Activated T-helper 17 cell treated with anti-CD3 and anti-CD28 coated beads, Interleukin-2, amount 50 U/mL, for 72 hours (primary cell): ENCODE data around the gene YARS1. TPM values are rescaled to one million over a fixed set of nuclear protein-coding genes. Genes with fewer than 3 reads are reported as not detected.

ENCODE experiments used
- ATAC-seq: fragments of 150-1000 bp; cut with Tn5 transposase; replicated peaks from 2 replicates; pipeline ENCODE4 v1.10.0; 2021; ENCODE audit warnings: mild to moderate bottlenecking, moderate library complexity
- H3K27ac Mint-ChIP-seq: one replicate; pipeline ENCODE4 v1.8.0; 2022; ENCODE audit warnings: mixed read lengths
- H3K27me3 Mint-ChIP-seq: one replicate; pipeline ENCODE4 v1.8.0; 2022; ENCODE audit warnings: mixed read lengths
- H3K36me3 Mint-ChIP-seq: one replicate; pipeline ENCODE4 v1.8.0; 2022; ENCODE audit warnings: low read depth, mild to moderate bottlenecking, mixed read lengths
- H3K4me1 Mint-ChIP-seq: one replicate; pipeline ENCODE4 v1.8.0; 2022; ENCODE audit warnings: mixed read lengths
- H3K4me3 Mint-ChIP-seq: one replicate; pipeline ENCODE4 v1.8.0; 2022; ENCODE audit warnings: mild to moderate bottlenecking, mixed read lengths
- H3K9me3 Mint-ChIP-seq: one replicate; pipeline ENCODE4 v1.8.0; 2022; ENCODE audit warnings: mixed read lengths
- total RNA-seq, 2 donors: library from RNA; stranded (reverse); gene quantifications; one replicate each; pipeline ENCODE4 v1.2.3, GENCODE V29; 2022

The YARS1 gene
- total RNA-seq, 2 donors from 2014 or later: 101 to 176 TPM

- H3K4me3 Mint-ChIP-seq: no peak overlapping the region
- H3K9me3 Mint-ChIP-seq: no peaks in the 10 kb centered on the region
- H3K4me1 Mint-ChIP-seq: no peaks in the 10 kb centered on the region
- H3K27me3 Mint-ChIP-seq: no peaks in the 10 kb centered on the region
- no peak overlapping the region for H3K27ac Mint-ChIP-seq
- H3K36me3 Mint-ChIP-seq: no peaks in the 10 kb centered on the region
- no peak for ATAC-seq
Observed at GRCh38 chr1:32767156-32767555, 50.0 kb downstream of the YARS1 start.

- ATAC-seq: no peak
- no peak overlapping the region for H3K27ac Mint-ChIP-seq
Observed at GRCh38 chr1:32766328-32766972, 50.7 kb downstream of the YARS1 start.

DNA sequence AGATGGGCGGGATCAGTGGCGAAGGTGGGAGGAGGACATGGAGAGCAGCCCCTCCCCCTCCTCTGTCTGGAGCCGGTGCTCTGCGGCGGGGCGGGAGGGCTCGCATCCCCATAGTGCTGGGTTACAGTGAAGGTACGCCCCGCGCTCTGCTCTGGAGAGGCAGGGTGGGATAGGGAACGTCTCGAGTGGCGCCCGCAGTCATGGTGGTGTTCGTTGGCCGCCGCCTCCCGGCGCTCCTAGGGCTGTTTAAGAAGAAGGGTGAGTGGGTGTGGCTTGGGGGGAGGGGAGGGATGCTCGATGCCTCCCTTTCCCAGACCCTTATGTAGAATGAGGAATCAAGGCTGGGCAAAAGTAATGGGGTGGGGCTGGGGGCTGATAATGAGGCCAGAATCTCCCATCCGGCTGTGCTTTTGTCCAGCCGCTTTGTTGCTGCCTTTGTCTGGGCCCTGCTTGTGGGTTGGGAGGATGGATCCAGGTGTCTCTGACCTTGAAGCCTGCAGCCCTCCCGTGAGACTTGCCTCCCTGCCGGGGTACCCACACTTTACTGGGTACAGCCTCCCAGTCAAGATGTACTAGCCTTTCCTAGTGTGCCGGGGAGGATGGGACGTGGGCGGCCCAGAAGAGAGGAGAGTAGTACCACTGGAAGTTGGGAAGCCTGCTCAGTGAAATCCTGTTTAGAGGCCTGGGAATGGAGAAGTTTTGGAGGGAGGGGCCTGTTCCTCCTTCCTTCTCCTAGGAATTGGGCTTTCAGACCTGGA lies 51.4 kb downstream of the YARS1 start:
- no peaks in the 10 kb centered on the region for H3K27me3 Mint-ChIP-seq
- no peak for ATAC-seq
- H3K27ac Mint-ChIP-seq: no peak overlapping the region
- no peak overlapping the region for H3K4me3 Mint-ChIP-seq
- H3K36me3 Mint-ChIP-seq: no peaks in the 10 kb centered on the region
- H3K4me1 Mint-ChIP-seq: peaks cover 7% of the 10 kb centered on the region
- H3K9me3 Mint-ChIP-seq: no peaks in the 10 kb centered on the region

More at GRCh38 chr1:32766328-32766972, 50.7 kb downstream of the YARS1 start:
- Mint-ChIP-seq H3K9me3 (no peaks in the 10 kb centered on the region), H3K36me3 (no peaks in the 10 kb centered on the region), H3K27me3 (no peaks in the 10 kb centered on the region), H3K4me3 (no peak overlapping the region), H3K4me1 (peaks cover 5% of the 10 kb centered on the region)

DNA sequence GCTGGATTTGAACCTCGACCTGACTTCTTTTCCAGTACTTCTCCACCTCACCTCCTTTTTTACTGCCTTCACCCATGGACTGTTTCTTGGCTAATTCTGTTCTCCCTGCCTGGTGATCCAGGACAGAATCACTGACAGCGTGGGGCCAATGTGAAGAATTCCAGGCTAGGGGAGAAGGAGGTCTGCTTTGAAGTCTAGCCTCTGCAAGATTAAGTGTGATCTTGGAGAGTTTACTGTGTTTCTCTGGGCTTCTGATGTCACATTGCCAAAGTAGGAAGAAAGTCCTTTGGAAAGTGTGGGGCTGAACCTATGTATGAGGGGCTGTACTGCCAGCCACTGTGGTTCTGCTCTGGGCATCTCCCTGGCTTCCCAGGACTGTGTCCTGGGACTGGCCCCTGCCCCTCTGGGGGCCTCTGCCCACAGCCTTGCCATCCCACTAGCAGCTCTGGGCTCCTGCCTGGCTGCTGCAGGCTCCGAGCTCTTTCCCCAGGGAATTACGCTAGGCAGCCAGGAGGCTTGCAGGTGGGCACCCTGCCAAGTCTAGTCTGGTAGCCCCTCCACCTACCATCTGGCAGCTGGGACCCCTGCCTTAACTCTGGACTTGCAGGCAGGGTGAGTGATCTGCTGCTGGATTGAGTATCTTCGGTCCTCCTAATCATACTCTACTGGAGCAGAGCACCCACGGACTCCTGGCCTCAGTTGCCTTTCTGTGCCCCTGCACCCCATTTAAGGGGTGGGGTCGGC lies 52.2 kb downstream of the YARS1 start:
- H3K27me3 Mint-ChIP-seq: no peaks in the 10 kb centered on the region
- H3K36me3 Mint-ChIP-seq: no peaks in the 10 kb centered on the region
- no peak overlapping the region for H3K27ac Mint-ChIP-seq
- H3K4me3 Mint-ChIP-seq: no peak overlapping the region
- H3K4me1 Mint-ChIP-seq: peaks cover 7% of the 10 kb centered on the region
- no peak for ATAC-seq
- no peaks in the 10 kb centered on the region for H3K9me3 Mint-ChIP-seq

DNA sequence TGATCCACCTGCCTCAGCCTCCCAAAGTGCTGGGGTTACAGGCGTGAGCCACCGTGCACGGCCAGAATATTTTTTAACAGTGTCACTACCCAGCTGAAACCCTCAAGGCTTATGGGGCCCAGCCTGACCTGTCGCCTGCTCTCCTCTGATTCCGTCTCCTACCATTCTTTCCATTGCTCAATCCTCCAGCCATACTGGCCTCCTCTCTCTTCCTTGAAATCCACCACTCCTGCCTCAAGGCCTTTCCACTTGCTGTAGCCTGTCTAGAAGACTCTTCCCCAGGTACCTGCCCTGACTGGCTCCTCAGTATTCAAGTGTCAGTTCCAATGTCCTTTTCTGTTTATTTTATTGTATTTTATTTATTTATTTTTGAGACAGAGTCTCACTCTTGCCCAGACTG lies 53.9 kb downstream of the YARS1 start:
- no peak for ATAC-seq
- H3K4me3 Mint-ChIP-seq: no peak overlapping the region
- H3K27ac Mint-ChIP-seq: no peak overlapping the region
- H3K9me3 Mint-ChIP-seq: no peaks in the 10 kb centered on the region
- H3K4me1 Mint-ChIP-seq: peaks cover 14% of the 10 kb centered on the region
- H3K36me3 Mint-ChIP-seq: no peaks in the 10 kb centered on the region
- no peaks in the 10 kb centered on the region for H3K27me3 Mint-ChIP-seq

- H3K36me3 Mint-ChIP-seq: no peaks in the 10 kb centered on the region
- H3K27me3 Mint-ChIP-seq: no peaks in the 10 kb centered on the region
- no peak overlapping the region for H3K4me3 Mint-ChIP-seq
- H3K27ac Mint-ChIP-seq: peak overlapping the region; percentile 28
- H3K4me1 Mint-ChIP-seq: peaks cover 14% of the 10 kb centered on the region
- no peaks in the 10 kb centered on the region for H3K9me3 Mint-ChIP-seq
- no peak for ATAC-seq
Observed at GRCh38 chr1:32761936-32762335, 55.2 kb downstream of the YARS1 start.

DNA sequence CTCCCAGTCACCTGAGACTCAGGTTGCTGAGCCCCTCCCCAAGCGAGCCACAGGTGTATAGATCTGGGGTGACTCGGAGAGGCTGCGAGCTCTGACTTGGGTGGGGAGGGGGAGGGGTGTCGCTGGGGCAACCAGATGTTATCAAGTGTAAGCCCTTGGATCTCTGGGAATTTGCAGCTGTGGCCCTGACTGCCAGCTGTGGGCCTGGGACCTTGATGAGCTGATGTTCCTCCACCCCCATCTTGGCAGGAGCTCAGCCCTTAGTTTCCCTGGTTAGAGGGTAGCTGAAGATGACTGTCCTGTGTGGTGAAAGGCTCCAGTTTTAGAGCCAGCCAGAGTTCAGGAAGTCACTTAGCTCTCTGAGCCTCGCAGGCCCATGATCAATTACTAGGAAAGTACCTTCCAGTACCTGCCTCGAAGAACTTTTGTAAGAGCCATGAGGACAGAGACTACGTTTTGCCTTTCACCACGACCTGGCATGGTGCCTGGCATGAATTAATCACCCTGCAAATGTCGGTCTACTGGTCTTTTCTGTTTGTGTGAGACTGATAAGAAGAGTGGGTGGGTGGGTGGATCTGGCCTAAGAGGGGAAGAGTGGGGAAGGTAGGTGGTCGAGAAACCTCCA lies 55.8 kb downstream of the YARS1 start:
- ATAC-seq: peak; percentile 89
- H3K4me1 Mint-ChIP-seq: peaks cover 14% of the 10 kb centered on the region
- no peaks in the 10 kb centered on the region for H3K9me3 Mint-ChIP-seq
- peak overlapping the region; percentile 28 for H3K27ac Mint-ChIP-seq
- H3K4me3 Mint-ChIP-seq: no peak overlapping the region
- no peaks in the 10 kb centered on the region for H3K36me3 Mint-ChIP-seq
- no peaks in the 10 kb centered on the region for H3K27me3 Mint-ChIP-seq

DNA sequence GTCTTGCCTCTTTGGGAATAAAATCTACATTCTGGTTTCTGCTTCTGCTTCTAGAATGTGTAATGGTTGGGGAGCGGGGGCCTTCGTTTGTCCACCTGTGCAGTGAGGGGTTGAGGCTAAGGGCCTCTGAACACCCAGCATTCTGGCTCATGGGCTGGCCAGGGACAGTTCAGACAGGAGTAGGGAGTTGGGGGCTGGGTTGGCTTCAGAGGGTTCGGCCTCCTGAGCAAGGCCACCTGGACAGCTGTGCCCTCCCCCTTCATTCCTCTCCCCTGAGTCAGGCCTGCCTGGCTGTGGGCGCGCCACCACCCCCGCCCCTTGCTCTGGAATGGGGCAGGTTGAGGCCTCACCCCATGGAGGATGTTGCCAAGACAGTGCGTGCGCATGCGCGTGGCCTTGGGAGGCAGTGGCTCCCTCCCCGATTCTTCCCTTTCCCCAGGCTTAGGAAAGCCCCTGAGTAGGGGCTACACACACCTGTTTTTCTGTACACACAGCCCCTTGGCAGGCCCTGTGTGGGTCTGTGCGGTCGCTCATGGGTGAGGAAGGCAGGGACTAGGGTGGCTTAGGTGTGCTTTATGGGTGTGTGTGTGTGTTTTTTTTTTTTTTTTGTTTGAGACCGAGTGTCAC lies 57.0 kb downstream of the YARS1 start:
- no peak overlapping the region for H3K4me3 Mint-ChIP-seq
- H3K4me1 Mint-ChIP-seq: peaks cover 14% of the 10 kb centered on the region
- no peaks in the 10 kb centered on the region for H3K27me3 Mint-ChIP-seq
- no peaks in the 10 kb centered on the region for H3K9me3 Mint-ChIP-seq
- ATAC-seq: no peak
- peak overlapping the region; percentile 56 for H3K27ac Mint-ChIP-seq
- H3K36me3 Mint-ChIP-seq: no peaks in the 10 kb centered on the region

GRCh38 chr1:32759521-32759981 lies 57.6 kb downstream of the YARS1 start:
- H3K4me1 Mint-ChIP-seq: peaks cover 14% of the 10 kb centered on the region
- peak; percentile 32 for ATAC-seq
- H3K36me3 Mint-ChIP-seq: no peaks in the 10 kb centered on the region
- H3K27me3 Mint-ChIP-seq: no peaks in the 10 kb centered on the region
- H3K9me3 Mint-ChIP-seq: no peaks in the 10 kb centered on the region
- peak overlapping the region; percentile 56 for H3K27ac Mint-ChIP-seq
- H3K4me3 Mint-ChIP-seq: no peak overlapping the region

DNA sequence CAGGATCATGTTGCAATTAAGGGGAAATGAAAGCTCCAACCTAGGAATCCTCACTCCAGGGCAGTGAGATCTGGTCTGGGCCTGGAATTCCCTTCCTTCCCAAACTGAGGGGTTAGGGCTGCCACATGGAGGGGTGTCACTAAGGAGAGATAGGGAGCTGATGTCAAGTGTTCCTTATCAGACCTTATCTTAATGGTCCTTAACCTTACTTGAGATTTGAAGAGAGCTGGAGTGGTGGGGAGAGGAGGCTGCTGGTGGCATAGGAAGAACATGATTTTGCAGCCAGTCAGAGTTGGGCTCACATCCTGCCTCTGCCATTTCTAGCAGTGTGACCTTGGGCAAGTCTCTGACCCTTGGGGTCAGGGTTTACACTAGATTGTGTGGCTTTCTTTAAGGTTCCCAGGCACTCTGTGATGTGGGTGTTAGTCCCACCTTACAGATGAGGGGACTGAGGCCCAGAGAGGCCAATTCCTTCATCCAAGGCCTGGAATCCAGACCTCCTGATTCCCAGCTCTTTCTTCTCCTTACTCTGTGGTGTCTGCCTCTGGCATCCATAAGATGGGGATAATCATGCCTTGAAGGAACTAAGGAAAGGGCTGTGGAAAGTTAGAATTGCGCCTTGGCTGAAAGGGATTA lies 58.2 kb downstream of the YARS1 start:
- Mint-ChIP-seq H3K27me3 (peaks cover 4% of the 10 kb centered on the region), H3K4me1 (peaks cover 19% of the 10 kb centered on the region), H3K9me3 (no peaks in the 10 kb centered on the region), H3K36me3 (no peaks in the 10 kb centered on the region), H3K27ac (peak overlapping the region; percentile 56), H3K4me3 (no peak overlapping the region)
- no peak for ATAC-seq

DNA sequence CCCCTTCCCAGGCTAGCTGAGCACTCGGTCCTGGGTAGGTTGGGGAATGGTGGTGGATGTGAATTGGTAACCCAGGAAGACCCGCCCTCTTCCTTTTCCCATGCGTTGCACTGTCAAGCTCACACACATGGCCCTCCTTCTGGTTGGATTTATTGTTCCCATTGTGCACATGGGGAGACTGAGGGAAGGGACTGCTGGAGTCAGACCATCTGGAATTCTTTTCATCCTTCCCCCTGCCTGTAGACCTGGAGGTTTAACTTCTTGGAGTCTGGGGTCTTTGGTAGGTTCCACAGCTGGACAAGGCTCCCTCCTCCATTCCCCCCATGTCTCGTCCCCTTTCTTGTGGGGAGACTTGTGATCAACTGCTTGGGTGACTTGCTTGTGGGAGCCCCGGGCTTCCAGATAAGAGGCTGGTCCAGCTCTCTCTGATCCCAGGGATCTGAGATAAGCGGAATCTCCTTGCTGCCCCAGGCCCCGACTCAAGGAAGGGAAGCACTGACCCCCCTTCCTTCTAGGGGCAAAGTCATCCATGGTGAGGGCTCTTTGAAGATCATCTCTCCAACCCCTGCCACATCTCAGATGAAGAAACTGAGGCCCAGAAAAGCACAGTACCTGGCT lies 58.9 kb downstream of the YARS1 start:
- Mint-ChIP-seq H3K9me3 (no peaks in the 10 kb centered on the region), H3K4me3 (no peak overlapping the region), H3K4me1 (peaks cover 19% of the 10 kb centered on the region), H3K27me3 (peaks cover 4% of the 10 kb centered on the region), H3K36me3 (no peaks in the 10 kb centered on the region), H3K27ac (no peak overlapping the region)
- ATAC-seq: no peak

- Mint-ChIP-seq H3K36me3 (no peaks in the 10 kb centered on the region), H3K27me3 (peaks cover 4% of the 10 kb centered on the region), H3K27ac (no peak overlapping the region), H3K4me1 (peaks cover 19% of the 10 kb centered on the region), H3K9me3 (no peaks in the 10 kb centered on the region), H3K4me3 (no peak overlapping the region)
- ATAC-seq: no peak
Observed at GRCh38 chr1:32757213-32757895, 59.8 kb downstream of the YARS1 start.

DNA sequence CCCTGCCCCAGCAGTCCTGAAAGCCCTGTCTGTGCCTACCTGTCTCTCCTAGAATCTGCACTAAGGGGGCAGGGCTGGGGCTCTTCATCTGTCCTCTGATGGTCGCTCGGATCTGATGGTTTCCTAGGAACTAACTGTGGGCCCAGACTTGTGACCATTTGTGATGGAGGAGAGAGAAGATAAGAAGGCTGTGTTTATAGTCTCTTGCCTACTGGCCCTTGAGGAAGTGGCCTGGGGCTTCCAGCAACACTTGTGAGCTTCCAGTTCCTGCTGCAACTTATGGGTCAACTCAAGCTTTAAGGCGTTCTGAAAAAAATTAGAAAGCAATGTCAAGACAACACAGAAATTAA lies 61.4 kb downstream of the YARS1 start:
- Mint-ChIP-seq H3K36me3 (no peaks in the 10 kb centered on the region), H3K4me1 (peaks cover 11% of the 10 kb centered on the region)
- no peak for ATAC-seq

More for the DNA sequence above, 61.4 kb downstream of the YARS1 start:
- no peak overlapping the region for H3K4me3 Mint-ChIP-seq
- peaks cover 7% of the 10 kb centered on the region for H3K27me3 Mint-ChIP-seq
- no peak overlapping the region for H3K27ac Mint-ChIP-seq
- no peaks in the 10 kb centered on the region for H3K9me3 Mint-ChIP-seq
